Panc1 (cell line): ENCODE measurements around the gene FAM174C. TPM values are rescaled to one million over a fixed set of nuclear protein-coding genes. Genes with fewer than 3 reads are reported as not detected.

Source experiments
- ATAC-seq: fragments of 200-7000 bp; cut with Tn5 transposase; 2 replicates; pipeline ENCODE4 v1.9.1; 2020; ENCODE audit warnings: mild to moderate bottlenecking, moderate library complexity
- BruUV-seq: library from RNA; stranded (reverse); fragments of 400-500 nt; replicated peaks from 2 replicates; lab custom pipeline; 2021; lab: Mats Ljungman, UMichigan
- CTCF ChIA-PET: fragments of 300-600 bp; sonication (Branson Sonifier 250); formaldehyde crosslinking; loops from one replicate; lab custom pipeline; 2022; ENCODE audit warnings: antibody characterized with exemption; lab: Charles Lee
- POLR2A ChIA-PET: fragments of 300-600 bp; sonication (Branson Sonifier 250); formaldehyde crosslinking; loops from one replicate; lab custom pipeline; 2022; ENCODE audit warnings: antibody characterized with exemption; lab: Charles Lee
- DNase-seq: peaks from one replicate; pipeline ENCODE4 v3.0.0-alpha.2; 2010; ENCODE audit warnings: low read depth, low spot score
- H3K27ac ChIP-seq: 2 replicates; pipeline ENCODE4 v1.5.1; 2011; ENCODE audit warnings: mild to moderate bottlenecking, low read length, inconsistent platforms
- H3K27me3 ChIP-seq: fragments of 200-500 bp; sonication (Bioruptor generic); 2 replicates; pipeline ENCODE4 v1.6.0; 2014; ENCODE audit warnings: low read length, inconsistent platforms; ENCODE audit not compliant: control insufficient read depth, insufficient read depth
- H3K36me3 ChIP-seq: fragments of 200-500 bp; sonication (Bioruptor generic); 2 replicates; pipeline ENCODE4 v1.5.1; 2014; ENCODE audit warnings: inconsistent platforms, mild to moderate bottlenecking, low read length, moderate library complexity; ENCODE audit not compliant: control insufficient read depth, insufficient read depth
- H3K4me1 ChIP-seq: 2 replicates; pipeline ENCODE4 v1.5.1; 2011; ENCODE audit warnings: inconsistent platforms, mild to moderate bottlenecking, low read length, moderate library complexity; ENCODE audit not compliant: control insufficient read depth, insufficient read depth
- H3K4me3 ChIP-seq, 2 experiments: 2 replicates each; pipeline ENCODE4 v1.5.1; 2011 to 2012; ENCODE audit warnings: low read depth in 2 of 2, low read length in 2 of 2, mild to moderate bottlenecking in 2 of 2, inconsistent platforms in 1 of 2, moderate library complexity in 1 of 2
- H3K9me3 ChIP-seq: fragments of 200-500 bp; sonication (Bioruptor generic); 2 replicates; pipeline ENCODE4 v1.5.1; 2014; ENCODE audit warnings: low read depth, mild to moderate bottlenecking, inconsistent platforms, low read length, moderate library complexity; ENCODE audit not compliant: control insufficient read depth, insufficient read depth
- POLR2AphosphoS5 ChIP-seq: IDR thresholded peaks from 2 replicates; pipeline ENCODE4 v1.6.1; 2012; ENCODE audit warnings: mild to moderate bottlenecking, low read depth, low read length, moderate library complexity
- SIN3A ChIP-seq: IDR thresholded peaks from 2 replicates; pipeline ENCODE4 v1.6.1; 2012; ENCODE audit warnings: low read depth, mild to moderate bottlenecking, low read length, moderate library complexity, borderline replicate concordance; ENCODE audit not compliant: insufficient read depth
- TCF7L2 ChIP-seq: IDR thresholded peaks from 2 replicates; pipeline ENCODE4 v1.6.1; 2011; ENCODE audit warnings: mild to moderate bottlenecking, low read depth, low read length, inconsistent platforms
- in situ Hi-C: cut with HindIII; loops from 2 replicates; pipeline ENCODE4 v1.10.0; 2016; ENCODE audit warnings: low sequenced_read_pairs, low pct_unique_long_range_greater_than_20kb
- intact Hi-C: fragments of 100-400 bp; cut with micrococcal nuclease; formaldehyde crosslinking; loops from one replicate; pipeline ENCODE4 v1.10.0; 2022; ENCODE audit not compliant: unreplicated experiment
- total RNA-seq: library from RNA; stranded (reverse); gene quantifications from one replicate; pipeline ENCODE4 v1.2.1, GENCODE V29; 2021; ENCODE audit not compliant: unreplicated experiment
- TF ChIP-seq, protein P1 (sequence below), 2 experiments: IDR thresholded peaks; 2 replicates each; pipeline ENCODE4 v1.6.1; 2011 to 2012; ENCODE audit warnings: low read depth in 2 of 2, control low read depth in 1 of 2, low read length in 1 of 2, mild to moderate bottlenecking in 1 of 2, moderate library complexity in 1 of 2; ENCODE audit not compliant: insufficient read depth in 1 of 2
- TF ChIP-seq, protein P2 (sequence below): fragments of 450-650 bp; IDR thresholded peaks from 2 replicates; pipeline ENCODE4 v1.5.1; 2017; ENCODE audit warnings: mild to moderate bottlenecking

The FAM174C gene
- total RNA-seq, 1 experiment from 2014 or later, result 133 TPM

DNA sequence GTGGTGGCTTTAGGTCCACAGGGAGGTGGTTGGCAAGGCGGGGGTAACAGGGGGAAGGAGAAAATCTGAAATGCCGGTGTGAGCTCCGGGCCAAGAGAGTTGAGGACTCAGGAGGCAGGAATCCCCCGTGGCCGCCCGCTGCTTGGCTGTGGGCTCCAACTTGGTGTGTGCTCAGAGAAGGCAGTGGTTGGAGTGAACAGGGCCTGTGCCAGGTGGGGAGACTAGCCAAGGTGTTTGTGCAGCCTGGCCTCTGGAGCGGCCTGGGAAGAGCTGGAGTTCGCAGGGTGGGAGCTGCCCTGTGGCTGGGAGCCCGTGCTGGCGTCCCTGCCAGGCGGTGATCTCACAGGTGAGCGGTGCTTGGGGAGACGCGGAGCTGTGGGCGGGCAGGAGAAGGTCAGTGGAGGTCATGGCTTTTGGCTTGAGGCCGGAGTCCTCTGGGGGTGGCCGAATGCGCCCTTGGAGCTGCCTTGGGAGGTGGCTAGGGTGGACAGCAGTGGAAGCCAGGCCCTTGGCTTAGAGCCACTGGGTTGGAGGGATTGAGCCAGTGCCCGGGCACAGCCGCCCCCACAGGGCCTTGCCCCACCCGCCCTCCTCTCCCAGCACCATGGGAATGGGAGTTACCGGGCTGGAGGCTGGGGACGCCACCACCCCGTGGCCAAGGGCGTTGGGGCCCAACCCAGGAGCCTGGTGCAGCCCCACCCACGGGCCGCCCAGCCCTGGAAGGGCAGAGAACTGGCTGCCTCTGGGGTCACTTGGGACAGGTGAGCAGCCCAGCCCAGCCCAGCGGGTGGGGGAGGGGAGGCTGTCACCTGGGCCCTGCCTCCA lies 13.3 kb upstream of the FAM174C start:
- in situ Hi-C loops, result no loop called here
- Histone ChIP-seq H3K27me3 (no peaks in the 10 kb centered on the region), H3K36me3 (no peaks in the 10 kb centered on the region; the same call in 1 of the 2 replicates), H3K4me3 (peak overlapping the region; percentile 60 to 70), H3K27ac (peak overlapping the region; percentile 95), H3K9me3 (no peaks in the 10 kb centered on the region), H3K4me1 (peaks cover 63% of the 10 kb centered on the region)
- 0 out of 2 replicates have a peak, but pooled peaks have one; percentile 2 for ATAC-seq
- TF ChIP-seq SIN3A (no peak), POLR2AphosphoS5 (peak; percentile 61)
- CTCF ChIA-PET, result interaction anchor here (1.3 kb wide), 1 partner anchor 18 kb away, joined by 4 read pairs; no protein-coding TSS in a partner anchor
- POLR2A ChIA-PET, result interaction anchor here (0.5 to 0.6 kb wide), 2 partner anchors 183 to 638 kb away, joined by 3 to 6 read pairs; no protein-coding TSS in a partner anchor
- intact Hi-C loops, result no loop called here
- BruUV-seq, result no TSS peak
- no peak for DNase-seq

DNA sequence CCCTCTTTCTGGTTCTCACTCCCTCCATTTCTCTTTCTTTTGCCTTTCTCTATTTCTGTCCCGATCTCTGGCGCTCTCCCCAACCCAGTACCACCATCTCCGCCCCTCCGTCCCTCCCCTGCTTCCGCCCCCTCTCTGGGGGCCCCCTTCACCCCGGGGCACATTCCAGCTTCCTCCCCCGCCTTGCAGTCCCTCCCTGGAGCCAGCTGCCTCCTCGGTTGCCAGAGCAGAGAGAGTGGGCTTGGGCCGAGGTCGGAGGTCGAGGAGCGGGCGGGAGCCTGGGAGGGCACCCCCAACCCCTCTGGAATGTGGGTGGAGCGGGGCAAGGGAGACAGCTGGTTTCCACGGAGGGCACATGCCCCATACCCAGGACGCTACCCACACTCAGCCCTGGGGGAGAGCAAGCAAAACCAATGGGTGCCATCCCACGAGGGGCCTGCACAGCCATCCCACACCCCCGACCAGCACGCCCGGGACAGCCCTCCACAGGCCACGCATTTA lies 12.7 kb upstream of the FAM174C start:
- Histone ChIP-seq H3K4me1 (peaks cover 57% of the 10 kb centered on the region), H3K27me3 (no peaks in the 10 kb centered on the region), H3K27ac (peak overlapping the region; percentile 95), H3K9me3 (no peaks in the 10 kb centered on the region), H3K36me3 (no peaks in the 10 kb centered on the region; the same call in 1 of the 2 replicates), H3K4me3 (peak overlapping the region; percentile 60 to 70)
- intact Hi-C loops (no loop called here), in situ Hi-C loops (no loop called here)
- ChIA-PET CTCF (interaction anchor here (1.3 kb wide), 1 partner anchor 18 kb away, joined by 4 read pairs; no protein-coding TSS in a partner anchor), POLR2A (interaction anchor here (0.5 to 0.6 kb wide), 2 partner anchors 184 to 637 kb away, joined by 3 to 6 read pairs; no protein-coding TSS in a partner anchor)
- no TSS peak for BruUV-seq
- TF ChIP-seq, protein P1, sequence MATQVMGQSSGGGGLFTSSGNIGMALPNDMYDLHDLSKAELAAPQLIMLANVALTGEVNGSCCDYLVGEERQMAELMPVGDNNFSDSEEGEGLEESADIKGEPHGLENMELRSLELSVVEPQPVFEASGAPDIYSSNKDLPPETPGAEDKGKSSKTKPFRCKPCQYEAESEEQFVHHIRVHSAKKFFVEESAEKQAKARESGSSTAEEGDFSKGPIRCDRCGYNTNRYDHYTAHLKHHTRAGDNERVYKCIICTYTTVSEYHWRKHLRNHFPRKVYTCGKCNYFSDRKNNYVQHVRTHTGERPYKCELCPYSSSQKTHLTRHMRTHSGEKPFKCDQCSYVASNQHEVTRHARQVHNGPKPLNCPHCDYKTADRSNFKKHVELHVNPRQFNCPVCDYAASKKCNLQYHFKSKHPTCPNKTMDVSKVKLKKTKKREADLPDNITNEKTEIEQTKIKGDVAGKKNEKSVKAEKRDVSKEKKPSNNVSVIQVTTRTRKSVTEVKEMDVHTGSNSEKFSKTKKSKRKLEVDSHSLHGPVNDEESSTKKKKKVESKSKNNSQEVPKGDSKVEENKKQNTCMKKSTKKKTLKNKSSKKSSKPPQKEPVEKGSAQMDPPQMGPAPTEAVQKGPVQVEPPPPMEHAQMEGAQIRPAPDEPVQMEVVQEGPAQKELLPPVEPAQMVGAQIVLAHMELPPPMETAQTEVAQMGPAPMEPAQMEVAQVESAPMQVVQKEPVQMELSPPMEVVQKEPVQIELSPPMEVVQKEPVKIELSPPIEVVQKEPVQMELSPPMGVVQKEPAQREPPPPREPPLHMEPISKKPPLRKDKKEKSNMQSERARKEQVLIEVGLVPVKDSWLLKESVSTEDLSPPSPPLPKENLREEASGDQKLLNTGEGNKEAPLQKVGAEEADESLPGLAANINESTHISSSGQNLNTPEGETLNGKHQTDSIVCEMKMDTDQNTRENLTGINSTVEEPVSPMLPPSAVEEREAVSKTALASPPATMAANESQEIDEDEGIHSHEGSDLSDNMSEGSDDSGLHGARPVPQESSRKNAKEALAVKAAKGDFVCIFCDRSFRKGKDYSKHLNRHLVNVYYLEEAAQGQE (IDR thresholded peaks at IDR 0.05; ENCODE audit: insufficient read depth in 1 of 2, low read depth in 2 of 2, low read length in 1 of 2), result no peak
- TF ChIP-seq TCF7L2 (no peak), POLR2AphosphoS5 (no peak), SIN3A (no peak)
- TF ChIP-seq, protein P2, sequence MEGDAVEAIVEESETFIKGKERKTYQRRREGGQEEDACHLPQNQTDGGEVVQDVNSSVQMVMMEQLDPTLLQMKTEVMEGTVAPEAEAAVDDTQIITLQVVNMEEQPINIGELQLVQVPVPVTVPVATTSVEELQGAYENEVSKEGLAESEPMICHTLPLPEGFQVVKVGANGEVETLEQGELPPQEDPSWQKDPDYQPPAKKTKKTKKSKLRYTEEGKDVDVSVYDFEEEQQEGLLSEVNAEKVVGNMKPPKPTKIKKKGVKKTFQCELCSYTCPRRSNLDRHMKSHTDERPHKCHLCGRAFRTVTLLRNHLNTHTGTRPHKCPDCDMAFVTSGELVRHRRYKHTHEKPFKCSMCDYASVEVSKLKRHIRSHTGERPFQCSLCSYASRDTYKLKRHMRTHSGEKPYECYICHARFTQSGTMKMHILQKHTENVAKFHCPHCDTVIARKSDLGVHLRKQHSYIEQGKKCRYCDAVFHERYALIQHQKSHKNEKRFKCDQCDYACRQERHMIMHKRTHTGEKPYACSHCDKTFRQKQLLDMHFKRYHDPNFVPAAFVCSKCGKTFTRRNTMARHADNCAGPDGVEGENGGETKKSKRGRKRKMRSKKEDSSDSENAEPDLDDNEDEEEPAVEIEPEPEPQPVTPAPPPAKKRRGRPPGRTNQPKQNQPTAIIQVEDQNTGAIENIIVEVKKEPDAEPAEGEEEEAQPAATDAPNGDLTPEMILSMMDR, result no peak
- ATAC-seq (no peak), DNase-seq (no peak)
